WTC11 (cell line): ENCODE data around the gene FOXO3. TPM values are rescaled to one million over a fixed set of nuclear protein-coding genes. Genes with fewer than 3 reads are reported as not detected.

Experiments used
- AR ChIP-seq: fragments of 250-450 bp; sonication (Bioruptor Pico); IDR thresholded peaks from 2 replicates; pipeline ENCODE4 v1.9.0; 2021; ENCODE audit warnings: mild to moderate bottlenecking
- E2F1 ChIP-seq: sonication (generic); formaldehyde crosslinking; IDR thresholded peaks from 2 replicates; pipeline ENCODE4 v1.8.0; 2022; ENCODE audit warnings: mild to moderate bottlenecking, missing genetic modification reagents
- E2F4 ChIP-seq: sonication (generic); formaldehyde crosslinking; IDR thresholded peaks from 2 replicates; pipeline ENCODE4 v1.8.1; 2022; ENCODE audit warnings: low read depth, mild to moderate bottlenecking, moderate library complexity, missing genetic modification reagents, borderline replicate concordance
- EMX1 ChIP-seq: fragments of 250-450 bp; sonication (Bioruptor Pico); IDR thresholded peaks from 2 replicates; pipeline ENCODE4 v1.8.0; 2021; ENCODE audit warnings: mild to moderate bottlenecking
- FOXP4 ChIP-seq: sonication (generic); formaldehyde crosslinking; IDR thresholded peaks from 2 replicates; pipeline ENCODE4 v1.8.0; 2022; ENCODE audit warnings: mild to moderate bottlenecking, missing genetic modification reagents
- GABPB1 ChIP-seq: sonication (generic); formaldehyde crosslinking; IDR thresholded peaks from 2 replicates; pipeline ENCODE4 v1.8.1; 2023; ENCODE audit warnings: mild to moderate bottlenecking, missing genetic modification reagents
- GTF2I ChIP-seq: fragments of 250-450 bp; sonication (Bioruptor Pico); conservative IDR thresholded peaks from 2 replicates; pipeline ENCODE4 v1.4.0; 2021; ENCODE audit warnings: mild to moderate bottlenecking
- HMGA2 ChIP-seq: fragments of 250-450 bp; sonication (Bioruptor Pico); IDR thresholded peaks from 2 replicates; pipeline ENCODE4 v1.4.0; 2021; ENCODE audit warnings: mild to moderate bottlenecking, moderate library complexity
- MYBL2 ChIP-seq: sonication (generic); formaldehyde crosslinking; IDR thresholded peaks from 2 replicates; pipeline ENCODE4 v1.8.1; 2023; ENCODE audit warnings: mild to moderate bottlenecking, moderate library complexity, missing genetic modification reagents
- NFATC4 ChIP-seq: fragments of 250-450 bp; sonication (Bioruptor Pico); IDR thresholded peaks from 2 replicates; pipeline ENCODE4 v1.9.0; 2021; ENCODE audit warnings: mild to moderate bottlenecking
- PRDM15 ChIP-seq: sonication (generic); formaldehyde crosslinking; IDR thresholded peaks from 2 replicates; pipeline ENCODE4 v1.8.0; 2022; ENCODE audit warnings: missing genetic modification reagents
- ZBTB43 ChIP-seq: sonication (generic); formaldehyde crosslinking; IDR thresholded peaks from 2 replicates; pipeline ENCODE4 v1.8.1; 2023; ENCODE audit warnings: mild to moderate bottlenecking, missing genetic modification reagents
- ZNF263 ChIP-seq: sonication (generic); formaldehyde crosslinking; IDR thresholded peaks from 2 replicates; pipeline ENCODE4 v1.8.1; 2022; ENCODE audit warnings: low read depth, mild to moderate bottlenecking, moderate library complexity, missing genetic modification reagents
- ZNF423 ChIP-seq: fragments of 250-450 bp; sonication (Bioruptor Pico); IDR thresholded peaks from 2 replicates; pipeline ENCODE4 v2.1.2; 2022; ENCODE audit warnings: mild to moderate bottlenecking, moderate library complexity
- total RNA-seq: library from RNA; stranded (reverse); gene quantifications from 3 replicates; pipeline ENCODE4 v1.2.3, GENCODE V29; 2021

Gene FOXO3
- total RNA-seq, 1 experiment from 2014 or later, result 15.6 TPM

GRCh38 chr6:108556866-108557493 is 3.7 kb upstream of the FOXO3 start (continued):
- no peak for TF ChIP-seq ZBTB43 (CRISPR knock-in tag)
- TF ChIP-seq ZNF263, result no peak
- TF ChIP-seq HMGA2, result no peak
- no peak for TF ChIP-seq MYBL2 (CRISPR knock-in tag)
- TF ChIP-seq E2F4 (CRISPR knock-in tag), result no peak
- TF ChIP-seq ZNF423 (CRISPR knock-in tag), result no peak
- TF ChIP-seq PRDM15 (CRISPR knock-in tag), result no peak
- TF ChIP-seq GTF2I (CRISPR knock-in tag), result no peak
- TF ChIP-seq NFATC4 (CRISPR knock-in tag), result no peak
- no peak for TF ChIP-seq E2F1 (CRISPR knock-in tag)
- TF ChIP-seq GABPB1 (CRISPR knock-in tag), result no peak
- TF ChIP-seq AR (CRISPR knock-in tag), result no peak
- TF ChIP-seq FOXP4 (CRISPR knock-in tag), result no peak
- no peak for TF ChIP-seq EMX1 (CRISPR knock-in tag)
